GM12878 (cell line): ENCODE results near the gene SNCAIP. TPM values are rescaled to one million over a fixed set of nuclear protein-coding genes. Genes with fewer than 3 reads are reported as not detected.

ENCODE experiments used
- ATAC-seq: fragments of 200-7000 bp; cut with Tn5 transposase; 3 replicates; pipeline ENCODE4 v1.9.1; 2020; ENCODE audit warnings: mild to moderate bottlenecking, moderate library complexity
- BruUV-seq: library from RNA; stranded (reverse); fragments of 400-500 nt; replicated peaks from 2 replicates; lab custom pipeline; 2021; lab: Mats Ljungman, UMichigan
- CTCF ChIA-PET: fragments of 300-600 bp; sonication (Branson Sonifier 250); formaldehyde crosslinking; extraction: SDS; loops from one replicate; lab custom pipeline; 2021; ENCODE audit warnings: inconsistent platforms; lab: Yijun Ruan, JAX
- POLR2A ChIA-PET: fragments of 350-600 bp; formaldehyde crosslinking; extraction: SDS; loops from one replicate; lab custom pipeline; 2021; ENCODE audit warnings: inconsistent platforms; lab: Charles Lee
- RAD21 ChIA-PET: fragments of 300-600 bp; sonication (Branson Sonifier 250); formaldehyde crosslinking; loops from one replicate; lab custom pipeline; 2023; ENCODE audit warnings: antibody characterized with exemption; ENCODE audit not compliant: unreplicated experiment; lab: Charles Lee
- SMC1A ChIA-PET: fragments of 300-600 bp; sonication (Branson Sonifier 250); formaldehyde crosslinking; loops from one replicate; lab custom pipeline; 2023; ENCODE audit not compliant: unreplicated experiment, uncharacterized antibody; lab: Charles Lee
- DNase-seq: peaks from one replicate; pipeline ENCODE4 v3.0.0-alpha.2; 2011; ENCODE audit warnings: low read depth, low spot score
- FAIRE-seq: peaks from 3 replicates; lab custom pipeline; 2011; peaks lifted over from hg19 to GRCh38; lab: Jason Lieb, UNC
- H2AFZ ChIP-seq: 2 replicates; pipeline ENCODE4 v1.6.0; 2011; ENCODE audit warnings: low read depth, low read length, control low read depth; ENCODE audit not compliant: control insufficient read depth
- H3K27ac ChIP-seq: 2 replicates; pipeline ENCODE4 v1.5.1; 2011; ENCODE audit warnings: control low read depth; ENCODE audit not compliant: control insufficient read depth, insufficient read depth
- H3K27me3 ChIP-seq, 2 experiments: replicated peaks in 1 of 2; 2 replicates each; pipeline versions ENCODE4 v1.6.0 to v1.6.1; 2011; ENCODE audit warnings: low read length in 1 of 2; ENCODE audit not compliant: control insufficient read depth in 2 of 2, insufficient read depth in 2 of 2
- H3K36me3 ChIP-seq, 2 experiments: 2 replicates each; pipeline ENCODE4 v1.5.1; 2011; ENCODE audit warnings: low read length in 1 of 2; ENCODE audit not compliant: control insufficient read depth in 2 of 2, insufficient read depth in 2 of 2
- H3K4me1 ChIP-seq: 2 replicates; pipeline ENCODE4 v1.6.1; 2011; ENCODE audit warnings: mild to moderate bottlenecking, low read length, moderate library complexity, mixed read lengths; ENCODE audit not compliant: control insufficient read depth, insufficient read depth
- H3K4me2 ChIP-seq: 2 replicates; pipeline ENCODE4 v1.6.0; 2011; ENCODE audit warnings: control low read depth; ENCODE audit not compliant: control insufficient read depth, insufficient read depth
- H3K4me3 ChIP-seq: fragments of 200-600 bp; sonication (generic); 2 replicates; pipeline ENCODE4 v1.5.1; 2016
- H3K79me2 ChIP-seq: 2 replicates; pipeline ENCODE4 v1.6.0; 2011; ENCODE audit warnings: low read length; ENCODE audit not compliant: control insufficient read depth, insufficient read depth
- H3K9ac ChIP-seq: 2 replicates; pipeline ENCODE4 v1.8.0; 2011; ENCODE audit warnings: low read length, control low read depth, mixed read lengths; ENCODE audit not compliant: control insufficient read depth, insufficient read depth
- H3K9me3 ChIP-seq: replicated peaks from 3 replicates; pipeline ENCODE4 v1.5.1; 2011; ENCODE audit warnings: mild to moderate bottlenecking, low read length; ENCODE audit not compliant: control insufficient read depth, insufficient read depth
- H4K20me1 ChIP-seq: 2 replicates; pipeline ENCODE4 v1.6.0; 2011; ENCODE audit not compliant: control insufficient read depth, insufficient read depth
- BACH1 ChIP-seq: fragments of 450-650 bp; IDR thresholded peaks from 2 replicates; pipeline ENCODE4 v1.6.1; 2017; ENCODE audit warnings: mild to moderate bottlenecking, borderline replicate concordance
- CREM ChIP-seq: IDR thresholded peaks from 2 replicates; pipeline ENCODE4 v1.6.1; 2014; ENCODE audit warnings: antibody characterized with exemption, low read depth
- FOXK2 ChIP-seq: fragments of 450-650 bp; IDR thresholded peaks from 2 replicates; pipeline ENCODE4 v1.6.1; 2017; ENCODE audit warnings: mild to moderate bottlenecking, moderate library complexity
- MXI1 ChIP-seq: fragments of 150-350 bp; IDR thresholded peaks from 2 replicates; pipeline ENCODE4 v1.6.1; 2011; ENCODE audit warnings: low read depth, mild to moderate bottlenecking, inconsistent platforms, low read length, improper control_type of control experiment
- NFIC ChIP-seq: IDR thresholded peaks from 2 replicates; pipeline ENCODE4 v1.6.1; 2012; ENCODE audit warnings: low read depth, mild to moderate bottlenecking, inconsistent platforms, low read length, moderate library complexity
- NFYB ChIP-seq: IDR thresholded peaks from 2 replicates; pipeline ENCODE4 v1.6.1; 2011; ENCODE audit warnings: low read depth, mild to moderate bottlenecking, low read length, improper control_type of control experiment, moderate library complexity; ENCODE audit not compliant: insufficient read depth
- SP1 ChIP-seq: IDR thresholded peaks from one replicate; pipeline ENCODE4 v1.6.1; 2011; ENCODE audit warnings: low read depth, low read length
- STAT1 ChIP-seq: fragments of 450-650 bp; conservative IDR thresholded peaks from 2 replicates; pipeline ENCODE4 v1.6.1; 2014; ENCODE audit warnings: antibody characterized with exemption, mild to moderate bottlenecking
- TCF12 ChIP-seq: IDR thresholded peaks from 2 replicates; pipeline ENCODE4 v1.6.1; 2011; ENCODE audit warnings: low read depth, mild to moderate bottlenecking, low read length
- TCF3 ChIP-seq: IDR thresholded peaks from 2 replicates; pipeline ENCODE4 v1.6.1; 2012; ENCODE audit warnings: low read depth, mild to moderate bottlenecking, low read length, borderline replicate concordance; ENCODE audit not compliant: insufficient read depth
- in situ Hi-C: fragments of 300-500 bp; cut with MboI; formaldehyde crosslinking; loops from 9 replicates; pipeline ENCODE4 v1.14.3; 2018; ENCODE audit warnings: mixed read lengths
- intact Hi-C: fragments of 100-400 bp; cut with micrococcal nuclease; formaldehyde crosslinking; loops from one replicate; pipeline ENCODE4 v1.14.2; 2022; ENCODE audit not compliant: unreplicated experiment
- polyA plus RNA-seq, 11 experiments: library from polyadenylated mRNA; depleted of rRNA in 4 of 11; unstranded in 6 of 11; stranded (reverse) in 5 of 11; fragments of >200 nt; fragmentation: Nextera tagmentation in 4 of 11; fragmentation: Illumina TruSeq in 1 of 11; extraction: Ambion mirVana in 4 of 11; extraction: Trizol in 1 of 11; gene quantifications; 1 replicate in 1 of 11; 2 replicates in 10 of 11; pipeline versions ENCODE4 v1.2.1 to v1.2.3, GENCODE V29; 2011 to 2016; ENCODE audit warnings: inconsistent platforms in 2 of 11, missing spikeins in 2 of 11, low read depth in 1 of 11
- total RNA-seq, 4 experiments: library from RNA; depleted of rRNA in 3 of 4; stranded (reverse); fragments of >200 nt in 3 of 4; fragmentation: Illumina TruSeq in 1 of 4; extraction: Trizol in 1 of 4; gene quantifications; 2 replicates each; pipeline versions ENCODE4 v1.2.1 to v1.2.3, GENCODE V29; 2013 to 2021
- TF ChIP-seq, protein P1 (sequence below): fragments of 450-650 bp; IDR thresholded peaks from 2 replicates; pipeline ENCODE4 v1.6.1; 2014; ENCODE audit warnings: mild to moderate bottlenecking
- TF ChIP-seq, protein P2 (sequence below): fragments of 150-350 bp; IDR thresholded peaks from 2 replicates; pipeline ENCODE4 v1.6.1; 2014; ENCODE audit warnings: mild to moderate bottlenecking, low read depth, low read length
- TF ChIP-seq, protein P3 (sequence below): fragments of 450-650 bp; conservative IDR thresholded peaks from 2 replicates; pipeline ENCODE4 v1.6.1; 2017; ENCODE audit warnings: mild to moderate bottlenecking, moderate library complexity
- TF ChIP-seq, protein P4 (sequence below): IDR thresholded peaks from 2 replicates; pipeline ENCODE4 v1.6.1; 2011; ENCODE audit warnings: low read depth, mild to moderate bottlenecking, low read length, moderate library complexity, borderline replicate concordance; ENCODE audit errors: extremely low read depth

Gene SNCAIP
- total and polyA plus RNA-seq, 10 of the 15 experiments (the other 5 are each of a cell fraction or from before 2014, with no cell fraction given) = 0.03 to 0.62 (median 0.16) TPM; not detected in 1

DNA sequence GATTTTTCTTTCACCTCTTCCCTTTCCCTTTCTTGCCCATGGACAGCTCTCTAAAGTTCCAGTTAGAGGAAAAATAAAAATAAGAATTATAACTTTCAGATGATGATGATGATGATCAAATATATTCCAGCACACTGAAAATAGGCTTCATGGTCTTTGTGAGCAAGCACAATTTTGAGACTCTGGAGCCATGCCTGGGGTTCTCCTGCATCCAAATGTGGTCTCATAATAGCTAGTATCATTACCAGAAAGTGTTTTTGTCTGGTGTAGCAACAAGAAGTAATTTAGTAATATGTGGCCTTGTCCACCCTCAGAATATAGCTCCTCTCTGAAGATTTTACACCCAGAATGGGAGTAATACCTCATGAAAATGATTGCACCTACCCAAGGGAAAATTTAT lies 150.4 kb downstream of the SNCAIP start:
- BruUV-seq = no TSS peak
- CTCF ChIA-PET = interaction anchor here (1.1 to 1.8 kb wide), 3 partner anchors 10 to 944 kb away, joined by 3 to 4 read pairs (median 3); no protein-coding TSS in a partner anchor

More for the DNA sequence above, 150.4 kb downstream of the SNCAIP start:
- Histone ChIP-seq H3K4me2 (no peak overlapping the region), H3K4me3 (no peak overlapping the region), H3K9me3 (no peaks in the 10 kb centered on the region), H4K20me1 (no peaks in the 10 kb centered on the region), H3K4me1 (no peaks in the 10 kb centered on the region), H3K27ac (no peak overlapping the region), H3K27me3 (no peaks in the 10 kb centered on the region), H3K79me2 (no peaks in the 10 kb centered on the region), H2AFZ (no peak overlapping the region), H3K36me3 (no peaks in the 10 kb centered on the region), H3K9ac (no peak overlapping the region)
- ATAC-seq = no peak
- TF ChIP-seq, protein P1, sequence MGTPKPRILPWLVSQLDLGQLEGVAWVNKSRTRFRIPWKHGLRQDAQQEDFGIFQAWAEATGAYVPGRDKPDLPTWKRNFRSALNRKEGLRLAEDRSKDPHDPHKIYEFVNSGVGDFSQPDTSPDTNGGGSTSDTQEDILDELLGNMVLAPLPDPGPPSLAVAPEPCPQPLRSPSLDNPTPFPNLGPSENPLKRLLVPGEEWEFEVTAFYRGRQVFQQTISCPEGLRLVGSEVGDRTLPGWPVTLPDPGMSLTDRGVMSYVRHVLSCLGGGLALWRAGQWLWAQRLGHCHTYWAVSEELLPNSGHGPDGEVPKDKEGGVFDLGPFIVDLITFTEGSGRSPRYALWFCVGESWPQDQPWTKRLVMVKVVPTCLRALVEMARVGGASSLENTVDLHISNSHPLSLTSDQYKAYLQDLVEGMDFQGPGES = no peak
- TF ChIP-seq, protein P2, sequence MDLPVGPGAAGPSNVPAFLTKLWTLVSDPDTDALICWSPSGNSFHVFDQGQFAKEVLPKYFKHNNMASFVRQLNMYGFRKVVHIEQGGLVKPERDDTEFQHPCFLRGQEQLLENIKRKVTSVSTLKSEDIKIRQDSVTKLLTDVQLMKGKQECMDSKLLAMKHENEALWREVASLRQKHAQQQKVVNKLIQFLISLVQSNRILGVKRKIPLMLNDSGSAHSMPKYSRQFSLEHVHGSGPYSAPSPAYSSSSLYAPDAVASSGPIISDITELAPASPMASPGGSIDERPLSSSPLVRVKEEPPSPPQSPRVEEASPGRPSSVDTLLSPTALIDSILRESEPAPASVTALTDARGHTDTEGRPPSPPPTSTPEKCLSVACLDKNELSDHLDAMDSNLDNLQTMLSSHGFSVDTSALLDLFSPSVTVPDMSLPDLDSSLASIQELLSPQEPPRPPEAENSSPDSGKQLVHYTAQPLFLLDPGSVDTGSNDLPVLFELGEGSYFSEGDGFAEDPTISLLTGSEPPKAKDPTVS = no peak
- TF ChIP-seq MXI1 (no peak), STAT1 (no peak), BACH1 (no peak), SP1 (no peak), CREM (no peak), NFYB (no peak), TCF12 (no peak), TCF3 (no peak), FOXK2 (no peak), NFIC (no peak)
- TF ChIP-seq, protein P3, sequence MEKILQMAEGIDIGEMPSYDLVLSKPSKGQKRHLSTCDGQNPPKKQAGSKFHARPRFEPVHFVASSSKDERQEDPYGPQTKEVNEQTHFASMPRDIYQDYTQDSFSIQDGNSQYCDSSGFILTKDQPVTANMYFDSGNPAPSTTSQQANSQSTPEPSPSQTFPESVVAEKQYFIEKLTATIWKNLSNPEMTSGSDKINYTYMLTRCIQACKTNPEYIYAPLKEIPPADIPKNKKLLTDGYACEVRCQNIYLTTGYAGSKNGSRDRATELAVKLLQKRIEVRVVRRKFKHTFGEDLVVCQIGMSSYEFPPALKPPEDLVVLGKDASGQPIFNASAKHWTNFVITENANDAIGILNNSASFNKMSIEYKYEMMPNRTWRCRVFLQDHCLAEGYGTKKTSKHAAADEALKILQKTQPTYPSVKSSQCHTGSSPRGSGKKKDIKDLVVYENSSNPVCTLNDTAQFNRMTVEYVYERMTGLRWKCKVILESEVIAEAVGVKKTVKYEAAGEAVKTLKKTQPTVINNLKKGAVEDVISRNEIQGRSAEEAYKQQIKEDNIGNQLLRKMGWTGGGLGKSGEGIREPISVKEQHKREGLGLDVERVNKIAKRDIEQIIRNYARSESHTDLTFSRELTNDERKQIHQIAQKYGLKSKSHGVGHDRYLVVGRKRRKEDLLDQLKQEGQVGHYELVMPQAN = no peak
- TF ChIP-seq, protein P4, sequence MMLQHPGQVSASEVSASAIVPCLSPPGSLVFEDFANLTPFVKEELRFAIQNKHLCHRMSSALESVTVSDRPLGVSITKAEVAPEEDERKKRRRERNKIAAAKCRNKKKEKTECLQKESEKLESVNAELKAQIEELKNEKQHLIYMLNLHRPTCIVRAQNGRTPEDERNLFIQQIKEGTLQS = no peak
- FAIRE-seq = no peak
- no peak for DNase-seq
- ChIA-PET POLR2A (no interaction called here), RAD21 (no interaction called here), SMC1A (interaction anchor here (1.3 kb wide), 1 partner anchor 15 kb away, joined by 3 read pairs; no protein-coding TSS in a partner anchor)
- in situ Hi-C loops = no loop called here
- intact Hi-C loops = no loop called here
